ENCODE results near the gene XCR1. TPM values are rescaled to one million over a fixed set of nuclear protein-coding genes. Genes with fewer than 3 reads are reported as not detected.

Gene XCR1
- total RNA-seq, 3 donors from 2014 or later: 0.13 to 0.29 (median 0.20) TPM

DNA sequence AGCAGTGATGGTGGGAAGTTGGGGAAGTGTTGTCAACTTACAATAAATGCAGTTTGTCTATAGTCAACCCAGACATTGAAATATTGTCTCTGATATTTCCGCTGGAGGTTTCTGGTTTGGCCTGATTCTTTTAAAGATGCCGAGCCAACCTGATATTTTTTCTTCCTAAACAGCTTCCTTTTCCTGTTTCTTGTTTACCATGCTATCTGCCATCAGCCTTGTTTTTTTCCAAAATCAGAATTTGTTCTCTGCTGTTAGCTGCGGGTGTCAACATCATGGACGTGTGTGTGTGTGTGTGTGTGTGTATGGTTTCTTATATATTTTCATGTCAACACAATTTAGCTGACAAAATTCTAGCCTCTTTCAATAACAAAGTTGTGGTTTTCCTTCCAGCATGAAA lies 41.2 kb upstream of the XCR1 start:
- no peaks in the 10 kb centered on the region for H3K4me1 ChIP-seq (ENCODE audit: low read depth)
- H3K36me3 ChIP-seq (ENCODE audit: low read depth): no peaks in the 10 kb centered on the region
- no peak overlapping the region for H3K4me3 ChIP-seq
- no peaks in the 10 kb centered on the region for H3K9me3 ChIP-seq
- DNase-seq: no peak
- intact Hi-C loops (cut with DNase I, micrococcal nuclease): no loop called here
- TF ChIP-seq, protein P1, sequence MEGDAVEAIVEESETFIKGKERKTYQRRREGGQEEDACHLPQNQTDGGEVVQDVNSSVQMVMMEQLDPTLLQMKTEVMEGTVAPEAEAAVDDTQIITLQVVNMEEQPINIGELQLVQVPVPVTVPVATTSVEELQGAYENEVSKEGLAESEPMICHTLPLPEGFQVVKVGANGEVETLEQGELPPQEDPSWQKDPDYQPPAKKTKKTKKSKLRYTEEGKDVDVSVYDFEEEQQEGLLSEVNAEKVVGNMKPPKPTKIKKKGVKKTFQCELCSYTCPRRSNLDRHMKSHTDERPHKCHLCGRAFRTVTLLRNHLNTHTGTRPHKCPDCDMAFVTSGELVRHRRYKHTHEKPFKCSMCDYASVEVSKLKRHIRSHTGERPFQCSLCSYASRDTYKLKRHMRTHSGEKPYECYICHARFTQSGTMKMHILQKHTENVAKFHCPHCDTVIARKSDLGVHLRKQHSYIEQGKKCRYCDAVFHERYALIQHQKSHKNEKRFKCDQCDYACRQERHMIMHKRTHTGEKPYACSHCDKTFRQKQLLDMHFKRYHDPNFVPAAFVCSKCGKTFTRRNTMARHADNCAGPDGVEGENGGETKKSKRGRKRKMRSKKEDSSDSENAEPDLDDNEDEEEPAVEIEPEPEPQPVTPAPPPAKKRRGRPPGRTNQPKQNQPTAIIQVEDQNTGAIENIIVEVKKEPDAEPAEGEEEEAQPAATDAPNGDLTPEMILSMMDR (IDR thresholded peaks at IDR 0.05): no peak
- ATAC-seq: peak; percentile 50

DNA sequence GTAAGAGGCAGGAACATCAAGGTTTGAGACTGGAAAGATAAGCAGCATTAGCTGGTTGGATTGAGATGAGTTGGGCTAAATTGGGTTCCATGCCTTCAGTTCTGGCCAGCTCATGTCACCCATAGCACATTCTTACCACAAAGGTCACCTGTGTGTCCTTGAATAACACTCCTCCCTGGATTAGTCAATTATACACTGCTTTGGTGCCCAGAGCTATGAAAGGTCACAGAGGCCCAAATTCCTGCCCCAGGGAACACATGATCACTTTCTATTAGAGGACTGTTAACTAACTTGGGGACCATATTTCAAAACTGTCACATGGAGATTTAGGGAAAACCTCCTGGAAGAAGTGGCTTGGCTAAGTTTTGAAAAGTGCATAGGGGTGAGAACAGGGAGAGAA lies 40.1 kb upstream of the XCR1 start:
- intact Hi-C loops (cut with DNase I, micrococcal nuclease): no loop called here
- no peak for ATAC-seq
- DNase-seq: no peak
- H3K4me3 ChIP-seq: no peak overlapping the region
- TF ChIP-seq, protein P1 (IDR thresholded peaks at IDR 0.05): no peak
- no peaks in the 10 kb centered on the region for H3K36me3 ChIP-seq (ENCODE audit: low read depth)
- H3K4me1 ChIP-seq (ENCODE audit: low read depth): no peaks in the 10 kb centered on the region
- H3K9me3 ChIP-seq: no peaks in the 10 kb centered on the region

DNA sequence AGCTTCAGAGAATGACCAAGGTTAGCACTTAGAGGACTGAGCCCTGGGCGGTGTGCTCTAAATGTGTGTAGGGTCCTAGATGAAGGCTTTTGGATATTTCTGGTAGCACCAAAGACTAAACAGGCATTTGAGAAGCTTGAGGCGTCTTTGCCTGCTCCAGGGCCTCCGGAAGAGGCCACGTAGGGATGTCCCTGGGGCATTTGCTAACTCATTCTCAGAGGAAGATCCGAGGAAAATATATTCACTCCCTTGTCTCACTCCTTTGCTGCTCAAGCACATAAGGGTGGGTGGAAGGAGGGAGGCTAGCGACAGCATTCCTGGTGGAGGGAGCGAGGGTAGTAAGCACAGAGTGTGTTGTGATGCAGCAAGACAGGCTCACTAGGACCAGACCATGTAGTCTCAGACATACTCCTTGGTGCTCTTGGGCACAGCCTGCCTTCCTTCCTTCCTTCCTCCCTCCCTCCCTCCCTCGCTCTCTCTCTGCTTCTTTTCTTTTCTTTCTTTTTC lies 38.5 kb upstream of the XCR1 start:
- no peak for ATAC-seq
- Histone ChIP-seq H3K36me3 (ENCODE audit: low read depth) (no peaks in the 10 kb centered on the region), H3K9me3 (no peaks in the 10 kb centered on the region), H3K4me1 (ENCODE audit: low read depth) (no peaks in the 10 kb centered on the region), H3K4me3 (no peak overlapping the region)
- TF ChIP-seq, protein P1 (IDR thresholded peaks at IDR 0.05): no peak
- intact Hi-C loops (cut with DNase I, micrococcal nuclease): no loop called here
- no peak for DNase-seq

DNA sequence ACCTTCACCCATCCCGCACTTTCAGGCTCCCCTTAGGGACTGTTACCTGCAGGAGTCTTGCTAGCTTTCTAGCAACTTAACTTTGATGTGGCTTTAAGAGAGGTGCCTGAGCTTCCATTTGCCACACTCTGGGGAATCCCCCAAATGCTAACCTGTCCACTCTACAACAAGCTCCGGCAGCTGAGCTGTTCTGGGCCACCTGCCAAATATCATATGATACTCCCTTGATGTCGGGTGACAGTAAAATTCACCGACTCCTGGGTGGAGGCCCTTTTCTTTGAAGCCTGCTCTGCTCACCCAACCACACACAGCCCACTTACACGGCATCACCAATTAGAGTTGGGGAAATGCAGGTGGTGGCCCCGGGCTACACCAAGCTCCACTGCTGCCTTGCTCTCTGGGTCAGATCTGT lies 38.0 kb upstream of the XCR1 start:
- no peaks in the 10 kb centered on the region for H3K4me1 ChIP-seq (ENCODE audit: low read depth)
- H3K36me3 ChIP-seq (ENCODE audit: low read depth): no peaks in the 10 kb centered on the region
- DNase-seq (peak in 2 of 3 donors; percentile 39 to 65), ATAC-seq (peak; percentile 84)
- intact Hi-C loops (cut with DNase I, micrococcal nuclease): no loop called here
- H3K9me3 ChIP-seq: no peaks in the 10 kb centered on the region
- H3K4me3 ChIP-seq: no peak overlapping the region
- TF ChIP-seq, protein P1 (IDR thresholded peaks at IDR 0.05): no peak

DNA sequence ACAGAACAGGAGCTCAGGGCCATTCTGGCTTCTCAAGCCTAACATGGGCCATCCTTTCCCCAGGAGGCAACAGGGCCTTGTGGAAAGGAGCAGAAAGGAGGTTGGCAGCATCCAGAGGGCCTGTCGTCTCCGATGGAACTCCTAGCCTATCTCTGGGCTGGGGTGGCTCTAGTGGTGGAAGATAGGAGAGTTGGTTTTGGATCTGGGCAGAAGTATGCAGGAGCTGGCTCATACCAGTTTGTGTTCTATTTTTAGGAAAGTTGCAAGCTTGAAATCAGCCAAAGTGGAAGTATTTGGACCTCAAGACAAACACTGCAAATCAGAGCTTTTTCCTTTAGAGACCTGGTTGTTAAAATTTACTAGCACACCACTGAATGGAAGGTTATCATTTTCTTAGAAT lies 35.4 kb upstream of the XCR1 start:
- no peaks in the 10 kb centered on the region for H3K36me3 ChIP-seq (ENCODE audit: low read depth)
- H3K9me3 ChIP-seq: no peaks in the 10 kb centered on the region
- TF ChIP-seq, protein P1 (IDR thresholded peaks at IDR 0.05): no peak
- no peak for DNase-seq
- H3K4me1 ChIP-seq (ENCODE audit: low read depth): no peaks in the 10 kb centered on the region
- no peak for ATAC-seq
- no peak overlapping the region for H3K4me3 ChIP-seq
- intact Hi-C loops (cut with DNase I, micrococcal nuclease): no loop called here

DNA sequence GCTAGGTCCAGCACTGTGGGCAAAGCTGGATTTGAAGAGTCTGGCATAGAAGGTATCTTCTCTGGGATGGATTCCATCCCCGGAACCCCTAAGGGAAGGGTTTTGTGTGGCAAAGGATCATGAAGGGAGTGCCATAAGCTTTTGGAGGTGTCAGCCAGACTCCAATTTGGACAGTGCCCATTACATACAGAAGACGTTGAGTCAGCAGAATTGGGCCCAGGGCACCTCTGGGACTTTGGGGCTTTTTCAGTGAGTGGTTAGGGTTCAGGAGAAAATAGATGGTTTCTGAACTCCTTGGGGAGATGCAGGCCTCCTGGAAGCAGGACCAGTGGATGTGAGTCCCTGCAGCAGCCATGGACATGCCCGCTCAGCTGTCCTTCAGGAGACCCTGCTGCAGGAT lies 34.6 kb upstream of the XCR1 start:
- no peak for DNase-seq
- Histone ChIP-seq H3K36me3 (ENCODE audit: low read depth) (no peaks in the 10 kb centered on the region), H3K4me1 (ENCODE audit: low read depth) (no peaks in the 10 kb centered on the region), H3K4me3 (no peak overlapping the region), H3K9me3 (no peaks in the 10 kb centered on the region)
- TF ChIP-seq, protein P1 (IDR thresholded peaks at IDR 0.05): no peak
- intact Hi-C loops (cut with DNase I, micrococcal nuclease): no loop called here
- no peak for ATAC-seq
